Upper lobe of right lung (tissue), 1 donor: ENCODE results near the gene GLI3. TPM values are rescaled to one million over a fixed set of nuclear protein-coding genes. Genes with fewer than 3 reads are reported as not detected.

Source experiments
- ATAC-seq: fragments of 200-7000 bp; cut with Tn5 transposase; one replicate; pipeline ENCODE4 v1.9.1; 2020; ENCODE audit warnings: mild to moderate bottlenecking, moderate library complexity
- DNase-seq: peaks from one replicate; pipeline ENCODE4 v3.0.0-alpha.2; 2020
- H3K27ac ChIP-seq: fragments of 200-600 bp; one replicate; pipeline ENCODE4 v1.8.0; 2022
- H3K27me3 ChIP-seq: fragments of 200-600 bp; one replicate; pipeline ENCODE4 v1.8.0; 2022; ENCODE audit warnings: mild to moderate bottlenecking
- H3K36me3 ChIP-seq: fragments of 200-600 bp; one replicate; pipeline ENCODE4 v1.8.0; 2022
- H3K4me1 ChIP-seq: fragments of 200-600 bp; one replicate; pipeline ENCODE4 v1.8.0; 2022
- H3K4me3 ChIP-seq: fragments of 200-600 bp; one replicate; pipeline ENCODE4 v1.8.0; 2022; ENCODE audit warnings: mild to moderate bottlenecking
- H3K9me3 ChIP-seq: fragments of 200-600 bp; one replicate; pipeline ENCODE4 v1.8.0; 2022
- CTCF ChIP-seq: fragments of 200-600 bp; IDR thresholded peaks from one replicate; pipeline ENCODE4 v1.8.0; 2022; ENCODE audit warnings: antibody characterized with exemption
- intact Hi-C: fragments of 100-400 bp; cut with DNase I; formaldehyde crosslinking; loops from one replicate; pipeline ENCODE4 v1.11.0; 2022
- total RNA-seq: library from RNA; stranded (reverse); fragmentation: NEBNext Ultra II Directional; extraction: Animal tissue kit (Norgen Biotek cat#: 25700); gene quantifications from one replicate; pipeline ENCODE4 v1.2.1, GENCODE V29; 2021
- donor health status: DM: no; HTN: yes; CAD: no; lungs with severe emphysema.

The GLI3 gene
- total RNA-seq, 1 donor from 2014 or later = 17.5 TPM

GRCh38 chr7:42023262-42023661, 213.7 kb downstream of the GLI3 start:
- Histone ChIP-seq H3K27me3 (no peaks in the 10 kb centered on the region), H3K4me3 (no peak overlapping the region), H3K36me3 (peaks cover 8% of the 10 kb centered on the region), H3K9me3 (no peaks in the 10 kb centered on the region), H3K4me1 (no peaks in the 10 kb centered on the region), H3K27ac (no peak overlapping the region)
- ATAC-seq (no peak), DNase-seq (no peak)
- no peak for TF ChIP-seq CTCF
- intact Hi-C loops = no loop called here

GRCh38 chr7:42022791-42023190, 214.2 kb downstream of the GLI3 start:
- H3K4me3 ChIP-seq = no peak overlapping the region
- no peak for DNase-seq
- no peaks in the 10 kb centered on the region for H3K9me3 ChIP-seq
- H3K36me3 ChIP-seq = peaks cover 8% of the 10 kb centered on the region
- H3K27ac ChIP-seq = no peak overlapping the region
- no peaks in the 10 kb centered on the region for H3K4me1 ChIP-seq
- ATAC-seq = no peak
- no peak for TF ChIP-seq CTCF
- intact Hi-C loops = no loop called here
- H3K27me3 ChIP-seq = no peaks in the 10 kb centered on the region

- Histone ChIP-seq H3K27ac (no peak overlapping the region), H3K4me3 (no peak overlapping the region), H3K27me3 (no peaks in the 10 kb centered on the region), H3K36me3 (peaks cover 8% of the 10 kb centered on the region), H3K4me1 (no peaks in the 10 kb centered on the region), H3K9me3 (no peaks in the 10 kb centered on the region)
- intact Hi-C loops = no loop called here
- no peak for TF ChIP-seq CTCF
- DNase-seq (no peak), ATAC-seq (no peak)
Observed at GRCh38 chr7:42022056-42022455, 215.0 kb downstream of the GLI3 start.

- intact Hi-C loops = no loop called here
- Histone ChIP-seq H3K27me3 (no peaks in the 10 kb centered on the region), H3K4me1 (no peaks in the 10 kb centered on the region), H3K9me3 (no peaks in the 10 kb centered on the region), H3K36me3 (peaks cover 8% of the 10 kb centered on the region), H3K27ac (no peak overlapping the region), H3K4me3 (no peak overlapping the region)
- no peak for ATAC-seq
- no peak for DNase-seq
- no peak for TF ChIP-seq CTCF
Observed at GRCh38 chr7:42021631-42022030, 215.4 kb downstream of the GLI3 start.

DNA sequence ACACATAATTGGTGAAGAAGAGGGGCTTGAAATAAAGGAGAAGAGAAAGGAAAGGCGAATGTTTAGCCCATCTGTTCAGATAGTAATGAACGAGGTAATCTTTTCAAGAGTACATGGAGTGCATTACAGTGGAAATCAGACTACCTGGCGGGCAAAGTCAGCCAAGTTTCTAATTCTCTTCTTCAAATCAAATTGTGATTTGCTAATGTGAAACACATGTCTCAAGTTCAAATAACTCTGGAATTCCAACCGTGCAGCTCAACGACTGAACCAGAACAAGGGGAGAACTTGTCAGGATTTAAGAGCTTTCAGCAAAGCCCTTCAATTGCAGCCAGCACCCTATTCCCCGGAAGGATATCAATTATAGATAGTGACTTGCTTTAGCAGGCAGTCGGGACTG, 216.9 kb downstream of the GLI3 start:
- intact Hi-C loops = no loop called here
- no peaks in the 10 kb centered on the region for H3K9me3 ChIP-seq
- H3K4me1 ChIP-seq = no peaks in the 10 kb centered on the region
- H3K27me3 ChIP-seq = no peaks in the 10 kb centered on the region
- no peak overlapping the region for H3K4me3 ChIP-seq
- TF ChIP-seq CTCF = no peak
- ATAC-seq (peak; percentile 62), DNase-seq (no peak)
- H3K27ac ChIP-seq = no peak overlapping the region
- H3K36me3 ChIP-seq = peaks cover 8% of the 10 kb centered on the region

DNA sequence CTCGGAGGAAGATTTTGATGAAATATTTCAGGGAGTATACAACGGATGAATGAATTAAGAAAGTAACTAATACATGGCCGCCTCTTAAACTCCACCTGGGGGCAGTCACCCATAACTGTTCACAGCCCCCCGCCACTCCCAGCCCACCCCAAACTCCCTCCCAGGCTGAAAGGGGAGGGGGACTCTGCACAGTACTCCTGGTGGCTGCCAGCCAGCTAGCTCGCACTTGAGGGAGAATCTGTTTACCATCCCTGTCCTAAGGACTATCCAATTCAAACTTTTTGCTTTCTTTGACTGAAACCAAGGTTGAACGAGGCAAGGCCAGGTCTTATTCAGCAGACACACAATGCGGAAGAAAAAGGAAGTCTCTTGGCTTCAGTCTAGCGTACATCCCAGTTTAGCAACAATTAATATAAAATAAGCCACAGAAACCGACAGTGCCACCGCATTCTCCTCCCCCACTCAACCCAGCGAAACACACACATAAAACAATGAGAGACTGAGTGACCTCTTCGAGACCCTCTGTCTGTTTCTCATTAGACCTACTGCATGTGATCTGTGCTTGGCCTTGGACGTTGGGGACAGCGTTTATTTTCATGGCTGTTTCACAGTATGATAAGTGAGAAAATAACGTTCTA, 219.5 kb downstream of the GLI3 start:
- ATAC-seq (no peak), DNase-seq (no peak)
- Histone ChIP-seq H3K4me3 (no peak overlapping the region), H3K27ac (no peak overlapping the region), H3K27me3 (no peaks in the 10 kb centered on the region), H3K9me3 (peaks cover 6% of the 10 kb centered on the region), H3K4me1 (no peaks in the 10 kb centered on the region), H3K36me3 (no peaks in the 10 kb centered on the region)
- intact Hi-C loops = no loop called here
- no peak for TF ChIP-seq CTCF
